Panc1 (cell line): ENCODE results near the gene CARD10.

Experiments used
- CTCF ChIP-seq: fragments of 450-650 bp; IDR thresholded peaks from 2 replicates; pipeline ENCODE4 v1.5.1; 2017; ENCODE audit warnings: mild to moderate bottlenecking
- POLR2AphosphoS5 ChIP-seq: IDR thresholded peaks from 2 replicates; pipeline ENCODE4 v1.6.1; 2012; ENCODE audit warnings: mild to moderate bottlenecking, low read depth, low read length, moderate library complexity
- TF ChIP-seq, protein P1 (sequence below), 2 experiments: IDR thresholded peaks; 2 replicates each; pipeline ENCODE4 v1.6.1; 2011 to 2012; ENCODE audit warnings: low read depth in 2 of 2, control low read depth in 1 of 2, low read length in 1 of 2, mild to moderate bottlenecking in 1 of 2, moderate library complexity in 1 of 2; ENCODE audit not compliant: insufficient read depth in 1 of 2

DNA sequence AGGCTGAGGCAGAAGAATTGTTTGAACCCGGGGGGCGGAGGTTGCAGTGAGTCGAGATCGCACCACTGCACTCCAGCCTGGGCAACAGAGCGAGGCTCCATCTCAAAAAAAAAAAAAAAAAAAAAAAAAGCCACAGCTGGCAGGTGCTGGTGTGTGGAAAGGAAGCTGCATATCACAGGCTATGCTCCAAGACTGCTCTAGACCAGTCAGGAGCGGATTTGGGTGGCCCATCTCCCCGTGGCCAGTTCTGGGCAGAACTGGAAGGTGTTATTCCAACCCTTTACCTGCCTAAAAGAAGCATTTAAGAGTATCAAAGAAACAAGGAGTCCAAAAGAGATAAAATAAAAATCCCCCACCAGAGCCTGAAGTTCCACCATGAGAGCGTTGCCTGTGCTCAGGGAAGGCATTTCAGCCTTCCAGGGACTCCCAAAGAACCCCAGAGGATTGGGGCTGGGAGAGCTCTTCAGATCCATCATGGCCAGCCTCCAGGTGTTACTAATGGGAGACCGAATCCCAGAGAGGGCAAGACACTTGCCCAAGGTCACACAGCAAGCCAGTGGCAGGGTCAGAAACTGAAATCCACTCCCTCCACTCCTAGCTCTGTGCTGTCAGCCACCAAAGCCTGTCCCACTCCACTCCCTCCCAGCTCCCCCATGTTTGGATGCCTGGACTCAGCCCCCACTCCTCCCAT lies 47.3 kb downstream of the CARD10 start:
- TF ChIP-seq CTCF = no peak
- TF ChIP-seq POLR2AphosphoS5 = no peak
- TF ChIP-seq, protein P1, sequence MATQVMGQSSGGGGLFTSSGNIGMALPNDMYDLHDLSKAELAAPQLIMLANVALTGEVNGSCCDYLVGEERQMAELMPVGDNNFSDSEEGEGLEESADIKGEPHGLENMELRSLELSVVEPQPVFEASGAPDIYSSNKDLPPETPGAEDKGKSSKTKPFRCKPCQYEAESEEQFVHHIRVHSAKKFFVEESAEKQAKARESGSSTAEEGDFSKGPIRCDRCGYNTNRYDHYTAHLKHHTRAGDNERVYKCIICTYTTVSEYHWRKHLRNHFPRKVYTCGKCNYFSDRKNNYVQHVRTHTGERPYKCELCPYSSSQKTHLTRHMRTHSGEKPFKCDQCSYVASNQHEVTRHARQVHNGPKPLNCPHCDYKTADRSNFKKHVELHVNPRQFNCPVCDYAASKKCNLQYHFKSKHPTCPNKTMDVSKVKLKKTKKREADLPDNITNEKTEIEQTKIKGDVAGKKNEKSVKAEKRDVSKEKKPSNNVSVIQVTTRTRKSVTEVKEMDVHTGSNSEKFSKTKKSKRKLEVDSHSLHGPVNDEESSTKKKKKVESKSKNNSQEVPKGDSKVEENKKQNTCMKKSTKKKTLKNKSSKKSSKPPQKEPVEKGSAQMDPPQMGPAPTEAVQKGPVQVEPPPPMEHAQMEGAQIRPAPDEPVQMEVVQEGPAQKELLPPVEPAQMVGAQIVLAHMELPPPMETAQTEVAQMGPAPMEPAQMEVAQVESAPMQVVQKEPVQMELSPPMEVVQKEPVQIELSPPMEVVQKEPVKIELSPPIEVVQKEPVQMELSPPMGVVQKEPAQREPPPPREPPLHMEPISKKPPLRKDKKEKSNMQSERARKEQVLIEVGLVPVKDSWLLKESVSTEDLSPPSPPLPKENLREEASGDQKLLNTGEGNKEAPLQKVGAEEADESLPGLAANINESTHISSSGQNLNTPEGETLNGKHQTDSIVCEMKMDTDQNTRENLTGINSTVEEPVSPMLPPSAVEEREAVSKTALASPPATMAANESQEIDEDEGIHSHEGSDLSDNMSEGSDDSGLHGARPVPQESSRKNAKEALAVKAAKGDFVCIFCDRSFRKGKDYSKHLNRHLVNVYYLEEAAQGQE (IDR thresholded peaks at IDR 0.05; ENCODE audit: insufficient read depth in 1 of 2, low read depth in 2 of 2, low read length in 1 of 2) = no peak
